Brain microvascular endothelial cell (primary cell): ENCODE results near the gene CHN2.

Experiments
- DNase-seq: peaks from one replicate; pipeline ENCODE4 v3.0.0-alpha.2; 2020
- H3K27ac ChIP-seq: fragments of 250-450 bp; sonication (Bioruptor Pico); 2 replicates; pipeline ENCODE4 v1.5.1; 2020; ENCODE audit warnings: mild to moderate bottlenecking, moderate library complexity
- H3K27me3 ChIP-seq: fragments of 250-450 bp; sonication (Bioruptor Pico); replicated peaks from 2 replicates; pipeline ENCODE4 v1.5.1; 2020; ENCODE audit warnings: mild to moderate bottlenecking
- H3K36me3 ChIP-seq: fragments of 250-450 bp; sonication (Bioruptor Pico); replicated peaks from 2 replicates; pipeline ENCODE4 v1.5.1; 2020; ENCODE audit warnings: mild to moderate bottlenecking
- H3K4me3 ChIP-seq: 2 replicates; pipeline ENCODE4 v1.5.1; 2011; ENCODE audit warnings: low read depth, mild to moderate bottlenecking, control low read depth, low read length, moderate library complexity
- in situ Hi-C: cut with HindIII; loops from 2 replicates; pipeline ENCODE4 v1.10.0; 2017; ENCODE audit warnings: low sequenced_read_pairs, low pct_ligation_motif_present
- TF ChIP-seq, protein P1 (sequence below): IDR thresholded peaks from 2 replicates; pipeline ENCODE4 v1.5.1; 2011; ENCODE audit warnings: low read depth, mild to moderate bottlenecking, moderate library complexity, low read length, control low read depth, inconsistent platforms; ENCODE audit errors: missing control alignments

The CHN2 gene

GRCh38 chr7:29418651-29419050, 224.1 kb downstream of the CHN2 start:
- Histone ChIP-seq H3K27me3 (no peaks in the 10 kb centered on the region), H3K36me3 (no peaks in the 10 kb centered on the region), H3K4me3 (no peak overlapping the region), H3K27ac (no peak overlapping the region)
- in situ Hi-C loops = no loop called here
- DNase-seq = no peak
- TF ChIP-seq, protein P1, sequence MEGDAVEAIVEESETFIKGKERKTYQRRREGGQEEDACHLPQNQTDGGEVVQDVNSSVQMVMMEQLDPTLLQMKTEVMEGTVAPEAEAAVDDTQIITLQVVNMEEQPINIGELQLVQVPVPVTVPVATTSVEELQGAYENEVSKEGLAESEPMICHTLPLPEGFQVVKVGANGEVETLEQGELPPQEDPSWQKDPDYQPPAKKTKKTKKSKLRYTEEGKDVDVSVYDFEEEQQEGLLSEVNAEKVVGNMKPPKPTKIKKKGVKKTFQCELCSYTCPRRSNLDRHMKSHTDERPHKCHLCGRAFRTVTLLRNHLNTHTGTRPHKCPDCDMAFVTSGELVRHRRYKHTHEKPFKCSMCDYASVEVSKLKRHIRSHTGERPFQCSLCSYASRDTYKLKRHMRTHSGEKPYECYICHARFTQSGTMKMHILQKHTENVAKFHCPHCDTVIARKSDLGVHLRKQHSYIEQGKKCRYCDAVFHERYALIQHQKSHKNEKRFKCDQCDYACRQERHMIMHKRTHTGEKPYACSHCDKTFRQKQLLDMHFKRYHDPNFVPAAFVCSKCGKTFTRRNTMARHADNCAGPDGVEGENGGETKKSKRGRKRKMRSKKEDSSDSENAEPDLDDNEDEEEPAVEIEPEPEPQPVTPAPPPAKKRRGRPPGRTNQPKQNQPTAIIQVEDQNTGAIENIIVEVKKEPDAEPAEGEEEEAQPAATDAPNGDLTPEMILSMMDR = no peak

- TF ChIP-seq, protein P1 = no peak
- no peak for DNase-seq
- in situ Hi-C loops = no loop called here
- Histone ChIP-seq H3K4me3 (no peak overlapping the region), H3K27ac (no peak overlapping the region), H3K27me3 (no peaks in the 10 kb centered on the region), H3K36me3 (no peaks in the 10 kb centered on the region)
These were observed 225.4 kb downstream of the CHN2 start for GRCh38 chr7:29420011-29420410.

DNA sequence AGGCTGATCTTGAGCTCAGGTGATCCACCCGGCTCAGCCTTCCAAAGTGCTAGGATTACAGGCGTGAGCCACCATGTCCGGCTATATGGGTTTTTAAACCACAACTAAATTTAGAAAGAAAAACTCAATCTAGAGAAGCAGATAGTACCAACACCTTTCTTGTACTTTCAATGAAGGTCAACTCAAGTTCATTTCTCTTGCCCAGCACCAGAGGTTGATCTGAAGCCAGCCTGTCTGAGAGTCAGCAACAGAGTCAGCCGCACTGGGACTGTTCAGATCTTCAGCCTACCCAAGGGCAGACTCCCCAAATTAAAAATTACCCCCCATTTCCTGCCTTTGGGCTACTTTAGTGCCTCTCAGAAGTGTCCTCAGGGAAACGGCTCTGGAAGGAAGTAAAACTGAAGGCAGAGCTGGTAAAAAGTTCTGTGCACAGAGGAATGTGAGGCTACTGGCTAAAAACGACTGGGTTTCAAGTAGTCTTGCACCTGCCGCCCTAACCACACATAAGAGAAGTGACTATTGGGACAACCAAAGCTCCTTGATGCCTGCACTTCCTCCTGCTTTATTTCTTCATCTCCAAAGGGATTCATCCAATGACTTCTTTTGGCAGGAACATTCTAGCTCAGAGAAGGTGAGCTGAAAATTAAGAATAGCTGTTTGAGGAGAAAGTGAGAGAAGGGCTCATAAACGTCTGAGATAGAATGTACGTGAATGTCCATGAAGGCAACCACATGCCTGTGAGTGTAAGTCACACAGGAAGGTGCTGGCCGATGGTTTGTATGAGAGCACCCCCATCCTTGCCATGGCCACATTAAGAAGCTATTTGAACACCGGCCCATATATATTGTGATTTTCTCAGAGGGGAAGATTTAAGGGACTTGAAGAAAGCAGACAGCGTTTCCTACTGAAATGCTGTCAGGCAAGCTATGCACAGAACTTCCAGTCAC, 226.7 kb downstream of the CHN2 start:
- no peaks in the 10 kb centered on the region for H3K27me3 ChIP-seq
- no peaks in the 10 kb centered on the region for H3K36me3 ChIP-seq
- TF ChIP-seq, protein P1 = no peak
- in situ Hi-C loops = no loop called here
- DNase-seq = no peak
- no peak overlapping the region for H3K4me3 ChIP-seq
- H3K27ac ChIP-seq = no peak overlapping the region

DNA sequence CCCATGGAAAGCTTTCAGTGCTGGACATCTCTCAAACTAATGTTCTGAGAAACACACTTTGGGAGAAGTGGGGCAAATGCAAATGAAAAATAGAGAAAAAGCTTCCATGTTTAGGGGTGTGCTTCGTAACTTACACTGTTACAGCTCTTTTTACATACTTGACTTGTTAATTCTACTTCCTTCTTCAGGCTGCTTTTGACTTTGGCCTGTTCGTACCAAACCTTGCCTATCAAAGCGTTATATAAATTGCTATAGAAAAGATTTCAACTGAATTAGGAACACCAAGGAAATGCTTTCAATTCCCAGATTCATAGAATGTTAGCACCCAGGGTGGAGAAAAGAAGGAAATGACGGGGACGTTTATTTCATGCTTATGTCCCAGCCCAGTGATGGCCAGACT, 228.3 kb downstream of the CHN2 start:
- no peak for DNase-seq
- in situ Hi-C loops = no loop called here
- Histone ChIP-seq H3K27me3 (no peaks in the 10 kb centered on the region), H3K27ac (no peak overlapping the region), H3K36me3 (no peaks in the 10 kb centered on the region), H3K4me3 (no peak overlapping the region)
- TF ChIP-seq, protein P1 = no peak

GRCh38 chr7:29424295-29424983, 229.9 kb downstream of the CHN2 start:
- in situ Hi-C loops = no loop called here
- Histone ChIP-seq H3K4me3 (no peak overlapping the region), H3K36me3 (no peaks in the 10 kb centered on the region), H3K27ac (no peak overlapping the region), H3K27me3 (no peaks in the 10 kb centered on the region)
- no peak for DNase-seq
- TF ChIP-seq, protein P1 = no peak
